Loucy (cell line): ENCODE results near the gene COL11A1.

ENCODE experiments used
- H2AFZ ChIP-seq: fragments of 200-600 bp; sonication (generic); 2 replicates; pipeline ENCODE4 v1.6.0; 2016; ENCODE audit warnings: antibody characterized with exemption, mild to moderate bottlenecking, low read length, moderate library complexity
- H3F3A ChIP-seq: fragments of 200-600 bp; 2 replicates; pipeline ENCODE4 v1.6.0; 2016; ENCODE audit warnings: antibody characterized with exemption, low read depth, mild to moderate bottlenecking
- H3K27me3 ChIP-seq: fragments of 200-600 bp; sonication (generic); 2 replicates; pipeline ENCODE4 v1.6.1; 2014; ENCODE audit warnings: low read length, mild to moderate bottlenecking; ENCODE audit not compliant: insufficient read depth, poor library complexity, severe bottlenecking
- H3K36me3 ChIP-seq: fragments of 200-600 bp; sonication (generic); 2 replicates; pipeline ENCODE4 v1.6.1; 2016; ENCODE audit warnings: low read length; ENCODE audit not compliant: insufficient read depth
- H3K4me1 ChIP-seq: fragments of 200-600 bp; sonication (generic); 2 replicates; pipeline ENCODE4 v1.5.1; 2014; ENCODE audit warnings: low read length, mild to moderate bottlenecking; ENCODE audit not compliant: insufficient read depth, poor library complexity, severe bottlenecking
- H3K4me2 ChIP-seq: fragments of 200-600 bp; sonication (generic); 2 replicates; pipeline ENCODE4 v1.6.0; 2014; ENCODE audit warnings: antibody characterized with exemption, low read length, low read depth, mild to moderate bottlenecking; ENCODE audit not compliant: poor library complexity, severe bottlenecking
- H3K4me3 ChIP-seq: fragments of 200-600 bp; sonication (generic); 2 replicates; pipeline ENCODE4 v1.5.1; 2014; ENCODE audit warnings: low read length, mild to moderate bottlenecking, mixed read lengths; ENCODE audit not compliant: poor library complexity, severe bottlenecking
- H3K79me2 ChIP-seq: fragments of 200-600 bp; sonication (generic); 2 replicates; pipeline ENCODE4 v1.6.1; 2014; ENCODE audit warnings: low read length; ENCODE audit not compliant: insufficient read depth
- H3K9ac ChIP-seq: fragments of 200-600 bp; sonication (generic); 2 replicates; pipeline ENCODE4 v1.6.0; 2014; ENCODE audit warnings: mild to moderate bottlenecking, low read depth, low read length, moderate library complexity; ENCODE audit not compliant: poor library complexity, severe bottlenecking
- H3K9me2 ChIP-seq: fragments of 200-600 bp; sonication (generic); replicated peaks from 2 replicates; pipeline ENCODE4 v1.6.1; 2016; ENCODE audit warnings: low read depth, low read length, mixed read lengths
- H3K9me3 ChIP-seq: fragments of 200-600 bp; sonication (generic); 2 replicates; pipeline ENCODE4 v1.6.1; 2014; ENCODE audit warnings: mild to moderate bottlenecking, antibody characterized with exemption, low read length, low read depth; ENCODE audit not compliant: insufficient read depth
- H4K20me1 ChIP-seq: fragments of 200-600 bp; sonication (generic); 2 replicates; pipeline ENCODE4 v1.6.0; 2014; ENCODE audit warnings: antibody characterized with exemption, low read length, mild to moderate bottlenecking; ENCODE audit not compliant: insufficient read depth, poor library complexity, severe bottlenecking
- EZH2phosphoT487 ChIP-seq: fragments of 200-600 bp; IDR thresholded peaks from 2 replicates; pipeline ENCODE4 v1.6.1; 2018; ENCODE audit warnings: antibody characterized with exemption, mild to moderate bottlenecking, moderate library complexity, borderline replicate concordance
- TF ChIP-seq, protein P1 (sequence below): fragments of 200-600 bp; sonication (generic); conservative IDR thresholded peaks from 2 replicates; pipeline ENCODE4 v1.5.1; 2014; ENCODE audit warnings: mild to moderate bottlenecking, antibody characterized with exemption, low read length

COL11A1 gene

DNA sequence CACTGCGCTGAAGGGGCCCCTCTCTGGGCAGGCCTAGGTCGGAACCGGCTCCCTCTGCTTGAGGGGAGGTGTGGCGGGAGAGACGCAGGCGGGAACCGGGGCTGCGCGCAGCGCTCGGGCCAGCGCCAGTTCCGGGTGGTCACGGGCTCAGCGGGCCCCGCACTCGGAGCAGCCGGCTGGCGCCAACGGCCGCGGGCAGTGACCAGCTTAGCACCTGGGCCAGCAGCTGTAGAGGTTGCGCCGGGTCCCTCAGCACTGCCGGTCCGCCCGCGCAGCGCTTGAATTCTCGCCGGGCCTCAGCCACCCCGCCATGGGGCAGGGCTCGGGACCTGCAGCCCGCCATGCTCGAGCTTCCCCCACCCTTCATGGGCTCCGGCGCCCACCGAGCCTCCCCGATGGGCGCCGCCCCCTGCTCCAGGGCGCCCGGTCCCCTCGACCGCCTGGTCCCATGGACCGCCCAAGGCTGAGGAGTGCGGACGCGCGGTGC lies 254.6 kb downstream of the COL11A1 start:
- no peak for TF ChIP-seq EZH2phosphoT487
- TF ChIP-seq, protein P1, sequence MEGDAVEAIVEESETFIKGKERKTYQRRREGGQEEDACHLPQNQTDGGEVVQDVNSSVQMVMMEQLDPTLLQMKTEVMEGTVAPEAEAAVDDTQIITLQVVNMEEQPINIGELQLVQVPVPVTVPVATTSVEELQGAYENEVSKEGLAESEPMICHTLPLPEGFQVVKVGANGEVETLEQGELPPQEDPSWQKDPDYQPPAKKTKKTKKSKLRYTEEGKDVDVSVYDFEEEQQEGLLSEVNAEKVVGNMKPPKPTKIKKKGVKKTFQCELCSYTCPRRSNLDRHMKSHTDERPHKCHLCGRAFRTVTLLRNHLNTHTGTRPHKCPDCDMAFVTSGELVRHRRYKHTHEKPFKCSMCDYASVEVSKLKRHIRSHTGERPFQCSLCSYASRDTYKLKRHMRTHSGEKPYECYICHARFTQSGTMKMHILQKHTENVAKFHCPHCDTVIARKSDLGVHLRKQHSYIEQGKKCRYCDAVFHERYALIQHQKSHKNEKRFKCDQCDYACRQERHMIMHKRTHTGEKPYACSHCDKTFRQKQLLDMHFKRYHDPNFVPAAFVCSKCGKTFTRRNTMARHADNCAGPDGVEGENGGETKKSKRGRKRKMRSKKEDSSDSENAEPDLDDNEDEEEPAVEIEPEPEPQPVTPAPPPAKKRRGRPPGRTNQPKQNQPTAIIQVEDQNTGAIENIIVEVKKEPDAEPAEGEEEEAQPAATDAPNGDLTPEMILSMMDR: no peak
- H3K9me2 ChIP-seq: no peaks in the 10 kb centered on the region
- no peak overlapping the region for H3K4me2 ChIP-seq
- H3K79me2 ChIP-seq: no peaks in the 10 kb centered on the region
- H4K20me1 ChIP-seq: no peaks in the 10 kb centered on the region
- no peaks in the 10 kb centered on the region for H3K36me3 ChIP-seq
- no peak overlapping the region for H3K9ac ChIP-seq
- no peaks in the 10 kb centered on the region for H3K4me1 ChIP-seq
- no peaks in the 10 kb centered on the region for H3K9me3 ChIP-seq
- no peak overlapping the region for H3K4me3 ChIP-seq
- H3F3A ChIP-seq: no peaks in the 10 kb centered on the region
- H2AFZ ChIP-seq: no peak overlapping the region
- H3K27me3 ChIP-seq: no peaks in the 10 kb centered on the region

GRCh38 chr1:102853136-102853535 lies 255.2 kb downstream of the COL11A1 start:
- H3K4me3 ChIP-seq: no peak overlapping the region
- no peak overlapping the region for H2AFZ ChIP-seq
- H3K27me3 ChIP-seq: no peaks in the 10 kb centered on the region
- no peaks in the 10 kb centered on the region for H3K4me1 ChIP-seq
- H3K9me3 ChIP-seq: no peaks in the 10 kb centered on the region
- no peaks in the 10 kb centered on the region for H3K79me2 ChIP-seq
- no peak overlapping the region for H3K9ac ChIP-seq
- H3K36me3 ChIP-seq: no peaks in the 10 kb centered on the region
- no peaks in the 10 kb centered on the region for H4K20me1 ChIP-seq
- no peaks in the 10 kb centered on the region for H3K9me2 ChIP-seq
- TF ChIP-seq, protein P1: no peak
- no peak for TF ChIP-seq EZH2phosphoT487
- no peak overlapping the region for H3K4me2 ChIP-seq
- no peaks in the 10 kb centered on the region for H3F3A ChIP-seq

- H3K4me2 ChIP-seq: no peak overlapping the region
- no peaks in the 10 kb centered on the region for H3K27me3 ChIP-seq
- H3K9ac ChIP-seq: no peak overlapping the region
- no peaks in the 10 kb centered on the region for H3K79me2 ChIP-seq
- H4K20me1 ChIP-seq: no peaks in the 10 kb centered on the region
- H3K9me2 ChIP-seq: no peaks in the 10 kb centered on the region
- no peaks in the 10 kb centered on the region for H3K9me3 ChIP-seq
- H3K4me1 ChIP-seq: no peaks in the 10 kb centered on the region
- TF ChIP-seq, protein P1: no peak
- TF ChIP-seq EZH2phosphoT487: no peak
- H3K36me3 ChIP-seq: no peaks in the 10 kb centered on the region
- no peak overlapping the region for H2AFZ ChIP-seq
- H3K4me3 ChIP-seq: no peak overlapping the region
- no peaks in the 10 kb centered on the region for H3F3A ChIP-seq
These were observed 255.7 kb downstream of the COL11A1 start for GRCh38 chr1:102852613-102853012.
